Osteoblast (primary cell): ENCODE measurements around the gene SCARF1. TPM values are rescaled to one million over a fixed set of nuclear protein-coding genes. Genes with fewer than 3 reads are reported as not detected.

Experiments used
- DNase-seq: peaks from one replicate; pipeline ENCODE4 v3.0.0; 2011; ENCODE audit warnings: low spot score, mixed read lengths; ENCODE audit not compliant: insufficient read length; ENCODE audit errors: missing footprints
- H2AFZ ChIP-seq: 2 replicates; pipeline ENCODE4 v1.6.0; 2011; ENCODE audit warnings: mild to moderate bottlenecking, low read length
- H3K27ac ChIP-seq: 2 replicates; pipeline ENCODE4 v1.5.1; 2011; ENCODE audit warnings: mild to moderate bottlenecking, low read depth, low read length, moderate library complexity
- H3K27me3 ChIP-seq: 2 replicates; pipeline ENCODE4 v1.6.0; 2012; ENCODE audit warnings: mild to moderate bottlenecking, control low read depth, inconsistent platforms, low read length, moderate library complexity; ENCODE audit not compliant: insufficient read depth
- H3K36me3 ChIP-seq: 2 replicates; pipeline ENCODE4 v1.5.1; 2011; ENCODE audit warnings: mild to moderate bottlenecking, low read length, control low read depth, moderate library complexity; ENCODE audit not compliant: insufficient read depth
- H3K4me1 ChIP-seq: 2 replicates; pipeline ENCODE4 v1.5.1; 2011; ENCODE audit warnings: mild to moderate bottlenecking, low read length, control low read depth, moderate library complexity; ENCODE audit not compliant: insufficient read depth
- H3K4me2 ChIP-seq: 2 replicates; pipeline ENCODE4 v1.6.0; 2011; ENCODE audit warnings: mild to moderate bottlenecking, low read length; ENCODE audit not compliant: insufficient read depth
- H3K4me3 ChIP-seq: fragments of 200-600 bp; sonication (generic); 3 replicates; pipeline ENCODE4 v1.5.1; 2012; ENCODE audit warnings: mild to moderate bottlenecking, low read length, inconsistent platforms; ENCODE audit not compliant: insufficient read depth
- H3K79me2 ChIP-seq: 2 replicates; pipeline ENCODE4 v1.6.0; 2012; ENCODE audit warnings: mild to moderate bottlenecking, low read length, control low read depth, inconsistent platforms; ENCODE audit not compliant: insufficient read depth
- H3K9me3 ChIP-seq: 2 replicates; pipeline ENCODE4 v1.5.1; 2011; ENCODE audit warnings: low read depth, low read length, control low read depth
- H4K20me1 ChIP-seq: 2 replicates; pipeline ENCODE4 v1.6.0; 2012; ENCODE audit warnings: mild to moderate bottlenecking, low read length, control low read depth; ENCODE audit not compliant: insufficient read depth
- CTCF ChIP-seq: IDR thresholded peaks from 2 replicates; pipeline ENCODE4 v1.5.1; 2011; ENCODE audit warnings: mild to moderate bottlenecking, low read depth, low read length, moderate library complexity; ENCODE audit errors: extremely low read depth
- small RNA-seq: library from RNA; depleted of rRNA; stranded (forward); fragments of <200 nt; gene quantifications from one replicate; pipeline ENCODE3, GENCODE V24; 2012
- total RNA-seq: library from RNA; depleted of rRNA; stranded (reverse); fragments of >200 nt; gene quantifications from 2 replicates; pipeline ENCODE4 v1.2.3, GENCODE V29; 2012

Gene SCARF1
- total RNA-seq, 1 donor = 1.4 TPM

GRCh38 chr17:1584167-1584566, 61.4 kb downstream of the SCARF1 start:
- H3K4me3 ChIP-seq = no peak overlapping the region
- H3K9me3 ChIP-seq = no peaks in the 10 kb centered on the region
- H3K27ac ChIP-seq = no peak overlapping the region
- H3K4me2 ChIP-seq = no peak overlapping the region
- H4K20me1 ChIP-seq = no peaks in the 10 kb centered on the region
- H3K4me1 ChIP-seq = no peaks in the 10 kb centered on the region
- TF ChIP-seq CTCF = no peak
- no peak for DNase-seq
- peaks cover 4% of the 10 kb centered on the region for H3K36me3 ChIP-seq
- H2AFZ ChIP-seq = no peak overlapping the region
- H3K79me2 ChIP-seq = no peaks in the 10 kb centered on the region
- no peaks in the 10 kb centered on the region for H3K27me3 ChIP-seq

Small RNA genes lying within 50 kb of the gene (small RNA-seq; reads per million reads assigned to genes)
- not detected for gene RN7SL105P

Other genes starting within 250 kb of the SCARF1 start
- 401 and 433 TPM in 2 replicates for gene YWHAE, start 245.5 kb downstream of the SCARF1 start, total RNA-seq
- 102 and 109 TPM in 2 replicates for gene CRK, start 189.5 kb downstream of the SCARF1 start, total RNA-seq
- gene MYO1C, start 153.0 kb downstream of the SCARF1 start, total RNA-seq = 204 and 250 TPM in 2 replicates
- 40.4 and 51.4 TPM in 2 replicates for gene INPP5K, start 129.1 kb downstream of the SCARF1 start, total RNA-seq
- 19.2 and 21.5 TPM in 2 replicates for gene PITPNA, start 82.9 kb downstream of the SCARF1 start, total RNA-seq
- 4.4 and 5.4 TPM in 2 replicates for gene SLC43A2, start 16.9 kb downstream of the SCARF1 start, total RNA-seq
- 11.2 and 11.6 TPM in 2 replicates for gene RILP, start 4.1 kb upstream of the SCARF1 start, total RNA-seq
- 107 and 111 TPM in 2 replicates for gene PRPF8, start 39.1 kb upstream of the SCARF1 start, total RNA-seq
- 4.7 TPM in 2 replicates for gene TLCD2, start 64.6 kb upstream of the SCARF1 start, total RNA-seq
- gene WDR81, start 79.0 kb upstream of the SCARF1 start, total RNA-seq = 47.7 and 47.8 TPM in 2 replicates
- gene SERPINF2, start 97.1 kb upstream of the SCARF1 start, total RNA-seq = under 0.01 TPM in 1 of 2 replicates, not detected in the other
- 309 and 314 TPM in 2 replicates for gene SERPINF1, start 116.3 kb upstream of the SCARF1 start, total RNA-seq
- gene SMYD4, start 184.2 kb upstream of the SCARF1 start, total RNA-seq = 10.1 and 10.6 TPM in 2 replicates
- gene RPA1, start 184.3 kb upstream of the SCARF1 start, total RNA-seq = 14.1 and 14.8 TPM in 2 replicates